UCSD-AML1 (cell line): Measurements from ENCODE around the gene SMAD4.
A peak's percentile ranks its signal among the peaks of the same experiment; 100 is the strongest.
"Not testable (repeated sequence)": the region's sequence is repeated elsewhere in the genome, so short reads cannot be mapped to it uniquely, and the experiment has no call there.

ENCODE experiments used
- DNase-seq: peaks from one replicate; lab custom pipeline; 2025; ENCODE audit not compliant: unreplicated experiment; lab: John Stamatoyannopoulos, UW

The SMAD4 gene

GRCh38 chr18:51029694-51030536, at the start of gene SMAD4:
Gene SMAD4 (plus strand): TSS chr18:51030213. CDS start chr18:51047047, 16,834 bp downstream.
- peak; percentile 96 for DNase-seq

GRCh38 chr18:50981381-50981780, 48.6 kb upstream of the SMAD4 start:
- no peak for DNase-seq

- no peak for DNase-seq
Observed at GRCh38 chr18:50982086-50982801, 47.8 kb upstream of the SMAD4 start.

- DNase-seq, result no peak
Observed at GRCh38 chr18:50982802-50983179, 47.2 kb upstream of the SMAD4 start.

GRCh38 chr18:50986360-50987087, 43.5 kb upstream of the SMAD4 start:
- DNase-seq, result no peak

GRCh38 chr18:50987261-50987660, 42.8 kb upstream of the SMAD4 start:
- no peak for DNase-seq

- DNase-seq, result no peak
Observed at GRCh38 chr18:50989711-50990110, 40.3 kb upstream of the SMAD4 start.

- no peak for DNase-seq
Observed at GRCh38 chr18:50992351-50992762, 37.7 kb upstream of the SMAD4 start.

GRCh38 chr18:50994031-50994430, 36.0 kb upstream of the SMAD4 start:
- no peak for DNase-seq

GRCh38 chr18:51003174-51003573, 26.8 kb upstream of the SMAD4 start:
- DNase-seq, result not testable (repeated sequence)

- no peak for DNase-seq
Observed at GRCh38 chr18:51006061-51006818, 23.8 kb upstream of the SMAD4 start.

GRCh38 chr18:51006948-51007789, 22.8 kb upstream of the SMAD4 start:
- no peak for DNase-seq

- DNase-seq, result no peak
Observed at GRCh38 chr18:51007790-51008139, 22.2 kb upstream of the SMAD4 start.

GRCh38 chr18:51009072-51009471, 20.9 kb upstream of the SMAD4 start:
- no peak for DNase-seq

GRCh38 chr18:51010218-51010617, 19.8 kb upstream of the SMAD4 start:
- no peak for DNase-seq

GRCh38 chr18:51011709-51012108, 18.3 kb upstream of the SMAD4 start:
- no peak for DNase-seq

GRCh38 chr18:51012441-51012840, 17.6 kb upstream of the SMAD4 start:
- no peak for DNase-seq

- DNase-seq, result no peak
Observed at GRCh38 chr18:51013259-51013658, 16.8 kb upstream of the SMAD4 start.

- no peak for DNase-seq
Observed at GRCh38 chr18:51017140-51017879, 12.7 kb upstream of the SMAD4 start.
